Activated naive CD4-positive, alpha-beta T cell treated with anti-CD3 and anti-CD28 coated beads, Interleukin-2, amount 50 U/mL, for 16 hours (primary cell): ENCODE results near the gene BCL2L13.
"Not testable (repeated sequence)": the region's sequence is repeated elsewhere in the genome, so short reads cannot be mapped to it uniquely, and the experiment has no call there.

Experiments
- DNase-seq: peaks from one replicate; pipeline ENCODE4 v3.0.0-alpha.2; 2020

The BCL2L13 gene

GRCh38 chr22:17636850-17637249 is 1.7 kb upstream of the BCL2L13 start:
- not testable (repeated sequence) for DNase-seq

GRCh38 chr22:17637490-17638181 is 921 bp upstream of the BCL2L13 start:
- no peak for DNase-seq

GRCh38 chr22:17638182-17638431 is 450 bp upstream of the BCL2L13 start:
- no peak for DNase-seq

- no peak for DNase-seq
Measured at GRCh38 chr22:17639247-17639741, 737 bp downstream of the BCL2L13 start.

- no peak for DNase-seq
Measured at GRCh38 chr22:17641269-17641668, 2.7 kb downstream of the BCL2L13 start.

- DNase-seq: not testable (repeated sequence)
Measured at GRCh38 chr22:17642357-17642756, 3.8 kb downstream of the BCL2L13 start.

GRCh38 chr22:17647452-17647851 is 8.9 kb downstream of the BCL2L13 start:
- no peak for DNase-seq

- no peak for DNase-seq
Measured at GRCh38 chr22:17647991-17648390, 9.4 kb downstream of the BCL2L13 start.

GRCh38 chr22:17648569-17648968 is 10.0 kb downstream of the BCL2L13 start:
- no peak for DNase-seq

GRCh38 chr22:17655289-17655688 is 16.7 kb downstream of the BCL2L13 start:
- DNase-seq: no peak

- DNase-seq: no peak
Measured at GRCh38 chr22:17656870-17657395, 18.4 kb downstream of the BCL2L13 start.

- DNase-seq: no peak
Measured at GRCh38 chr22:17664414-17665055, 26.0 kb downstream of the BCL2L13 start.

GRCh38 chr22:17665248-17665647 is 26.7 kb downstream of the BCL2L13 start:
- DNase-seq: no peak

- no peak for DNase-seq
Measured at GRCh38 chr22:17665854-17666253, 27.3 kb downstream of the BCL2L13 start.

- not testable (repeated sequence) for DNase-seq
Measured at GRCh38 chr22:17671521-17672092, 33.0 kb downstream of the BCL2L13 start.

- DNase-seq: no peak
Measured at GRCh38 chr22:17672417-17672991, 33.9 kb downstream of the BCL2L13 start.

- DNase-seq: no peak
Measured at GRCh38 chr22:17674152-17674551, 35.6 kb downstream of the BCL2L13 start.

GRCh38 chr22:17675584-17675983 is 37.0 kb downstream of the BCL2L13 start:
- no peak for DNase-seq

GRCh38 chr22:17678817-17679385 is 40.3 kb downstream of the BCL2L13 start:
- DNase-seq: no peak

- DNase-seq: no peak
Measured at GRCh38 chr22:17684245-17684644, 45.7 kb downstream of the BCL2L13 start.

- no peak for DNase-seq
Measured at GRCh38 chr22:17692841-17693240, 54.3 kb downstream of the BCL2L13 start.

GRCh38 chr22:17694193-17694592 is 55.6 kb downstream of the BCL2L13 start:
- DNase-seq: no peak

GRCh38 chr22:17694752-17695151 is 56.2 kb downstream of the BCL2L13 start:
- DNase-seq: no peak
